GM18873 (cell line): ENCODE data around the gene DCUN1D2.
A peak's percentile ranks its signal among the peaks of the same experiment; 100 is the strongest.
"Not testable (repeated sequence)": the region's sequence is repeated elsewhere in the genome, so short reads cannot be mapped to it uniquely, and the experiment has no call there.

Source experiments
- ATAC-seq: cut with Tn5 transposase; IDR thresholded peaks from one replicate; pipeline ENCODE4 v1.9.1; 2021; ENCODE audit warnings: mild to moderate bottlenecking, moderate library complexity, moderate number of reproducible peaks; ENCODE audit not compliant: unreplicated experiment, low FRiP score

Gene DCUN1D2

DNA sequence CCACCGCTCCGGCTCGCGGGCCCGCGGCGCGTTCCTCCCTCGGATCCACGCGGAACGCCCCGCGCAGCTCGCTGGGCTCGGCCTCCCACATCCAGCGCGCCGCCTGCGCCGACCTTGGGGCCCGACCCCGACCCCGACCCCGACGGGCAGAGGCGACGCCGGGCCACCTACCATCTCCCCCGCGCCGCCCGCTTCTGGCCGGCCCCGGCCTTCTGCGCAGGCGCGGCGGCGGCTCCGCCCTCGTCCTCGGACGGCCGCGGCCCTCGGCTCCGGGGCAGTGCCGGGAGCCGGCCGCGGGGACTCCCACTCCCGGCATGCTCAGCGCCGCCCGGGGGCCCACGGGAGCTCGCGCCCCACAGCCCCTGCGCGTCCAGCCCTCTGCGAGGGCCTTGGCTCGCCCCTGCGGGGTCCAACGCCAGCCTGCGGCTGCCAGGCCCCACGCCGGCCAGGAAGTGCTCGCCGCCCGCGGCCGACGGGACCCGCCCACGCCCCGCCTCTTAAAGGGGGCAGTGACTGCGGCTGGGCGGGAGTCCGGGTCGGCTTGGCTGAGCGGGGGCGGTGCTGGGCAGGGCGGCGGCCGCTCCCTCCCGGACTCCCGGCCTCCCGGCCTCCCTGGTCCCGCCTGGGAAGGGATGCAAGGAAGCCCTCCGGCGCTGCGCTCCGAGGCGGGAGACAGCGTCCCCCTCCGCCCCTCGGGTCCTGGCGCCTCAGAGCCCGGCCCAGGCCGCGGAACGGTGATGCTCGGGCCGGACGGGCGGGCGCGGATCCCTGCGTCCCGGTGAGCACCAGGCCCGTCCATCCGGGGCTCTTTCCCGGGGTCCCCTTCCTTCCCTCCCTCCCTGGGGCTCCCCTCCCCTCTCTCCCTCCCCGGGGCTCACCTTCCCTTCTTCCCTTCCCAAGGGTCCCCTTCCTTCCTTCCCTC is at the start of gene DCUN1D2:
Gene DCUN1D2, minus strand, starts transcription at position 216 of the 922 bp plus-strand sequence. Its CDS starts 42 bp downstream, at position 174.
- ATAC-seq = peak; percentile 76

DNA sequence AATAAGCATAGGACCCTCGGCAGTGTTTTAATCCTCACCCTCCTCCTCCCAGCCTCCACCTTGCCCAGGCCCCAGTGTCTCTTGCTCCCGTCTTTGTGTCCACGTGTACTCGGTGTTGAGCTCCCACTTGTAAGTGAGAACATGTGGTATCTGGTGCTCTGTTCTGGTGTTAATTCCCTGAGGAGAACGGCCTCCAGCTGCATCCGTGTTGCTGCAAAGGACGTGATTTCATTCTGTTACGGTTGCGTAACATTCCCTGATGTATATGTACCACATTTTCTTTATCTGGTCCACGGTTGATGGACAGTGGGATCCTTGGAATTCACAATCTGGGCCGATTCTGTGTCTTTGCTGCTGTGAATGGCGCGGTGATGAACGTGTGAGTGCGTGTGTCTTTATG is 49.3 kb upstream of the DCUN1D2 start:
- no peak for ATAC-seq

DNA sequence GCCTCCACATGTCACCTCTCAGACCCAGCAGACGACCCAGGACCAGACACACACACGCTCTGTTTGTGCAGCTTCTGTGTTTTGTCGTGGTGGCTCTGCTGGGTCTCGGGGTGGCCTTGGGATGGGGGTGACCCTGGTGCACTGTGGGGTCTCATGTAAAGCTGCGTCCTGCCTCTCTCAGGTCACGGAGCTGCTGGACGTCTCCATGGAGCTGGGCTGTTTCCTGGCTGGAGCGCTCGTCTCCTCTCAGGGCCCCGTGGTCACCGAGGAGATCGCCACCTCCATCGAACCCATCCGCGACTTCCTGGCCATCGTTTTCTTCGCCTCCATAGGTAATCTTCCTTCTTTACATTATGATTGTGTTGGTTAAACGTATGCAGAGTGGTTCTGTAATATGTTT is 48.7 kb upstream of the DCUN1D2 start:
- no peak for ATAC-seq

DNA sequence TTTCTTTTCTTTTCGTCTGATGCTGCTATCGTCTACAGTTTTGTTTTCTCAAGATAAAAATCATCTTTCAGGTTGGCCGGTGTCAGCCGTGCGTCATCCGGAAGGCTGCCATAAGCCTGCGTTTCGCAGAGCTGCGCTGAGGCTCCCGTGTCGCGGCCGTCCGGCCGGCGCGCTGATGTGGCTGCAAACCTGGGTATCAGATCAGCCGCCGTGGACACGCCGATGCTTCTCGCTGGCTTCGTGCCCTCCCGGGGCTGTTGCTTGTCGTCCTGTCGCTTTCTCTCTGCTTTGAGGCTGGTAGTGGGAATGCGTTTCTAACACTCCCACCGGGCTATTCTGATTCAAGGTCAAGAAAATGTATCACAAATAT is 48.2 kb upstream of the DCUN1D2 start:
- ATAC-seq = no peak

DNA sequence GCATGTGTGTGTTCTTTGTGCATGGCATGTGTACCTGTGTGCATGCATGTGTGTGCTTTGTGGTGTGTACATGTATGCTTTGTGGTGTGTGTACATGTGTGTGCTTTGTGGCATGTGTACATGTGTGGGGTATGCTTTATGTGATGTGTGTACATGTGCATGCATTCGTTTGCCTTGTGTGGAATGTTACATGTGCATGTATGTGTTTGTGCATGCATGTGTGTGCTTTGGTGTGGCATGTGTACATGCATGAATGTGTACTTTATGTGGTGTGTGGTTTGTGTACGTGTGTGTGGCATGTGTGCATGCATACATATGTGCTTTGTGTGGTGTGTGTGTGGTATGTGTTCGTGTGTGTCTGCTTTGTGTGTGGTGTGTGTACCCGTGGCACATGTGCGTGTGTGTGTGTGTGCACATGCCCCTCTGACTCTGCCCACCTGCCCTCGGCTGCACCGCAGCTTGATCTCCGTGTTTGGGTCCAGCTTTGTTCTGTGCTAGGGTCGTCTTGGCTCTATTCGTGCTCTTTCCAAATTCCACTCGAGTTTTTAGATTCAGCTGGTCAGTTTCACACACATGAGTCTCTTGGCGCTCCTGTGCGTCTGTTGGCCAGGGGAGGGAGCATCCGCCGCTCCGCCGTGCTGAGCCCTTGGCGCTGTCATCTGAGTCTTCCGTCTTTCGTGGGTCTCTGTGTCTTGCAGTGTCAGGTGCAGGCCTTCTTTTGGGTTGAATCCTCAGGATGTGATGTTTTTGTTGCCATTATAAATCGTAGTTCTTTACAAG is 47.6 kb upstream of the DCUN1D2 start:
- ATAC-seq = no peak

DNA sequence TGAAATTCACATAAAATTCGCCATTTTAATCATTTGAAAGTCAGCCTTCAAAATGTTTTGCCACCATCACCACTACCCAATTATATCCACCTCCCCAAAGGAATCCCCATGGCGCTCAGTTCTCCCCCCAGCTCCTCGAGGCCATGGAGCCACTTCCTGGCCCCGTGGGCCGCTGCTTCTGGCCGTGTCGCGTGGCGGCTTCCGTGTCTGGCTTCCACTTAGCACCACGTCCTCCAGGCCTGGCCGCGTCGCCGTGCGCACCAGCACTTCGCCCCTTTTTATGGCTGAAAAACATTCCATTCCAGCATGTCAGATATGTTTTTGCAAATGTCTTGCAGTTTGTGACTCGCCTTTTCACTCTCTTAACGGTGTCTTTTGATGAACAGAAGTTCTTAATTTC is 46.7 kb upstream of the DCUN1D2 start:
- no peak for ATAC-seq

DNA sequence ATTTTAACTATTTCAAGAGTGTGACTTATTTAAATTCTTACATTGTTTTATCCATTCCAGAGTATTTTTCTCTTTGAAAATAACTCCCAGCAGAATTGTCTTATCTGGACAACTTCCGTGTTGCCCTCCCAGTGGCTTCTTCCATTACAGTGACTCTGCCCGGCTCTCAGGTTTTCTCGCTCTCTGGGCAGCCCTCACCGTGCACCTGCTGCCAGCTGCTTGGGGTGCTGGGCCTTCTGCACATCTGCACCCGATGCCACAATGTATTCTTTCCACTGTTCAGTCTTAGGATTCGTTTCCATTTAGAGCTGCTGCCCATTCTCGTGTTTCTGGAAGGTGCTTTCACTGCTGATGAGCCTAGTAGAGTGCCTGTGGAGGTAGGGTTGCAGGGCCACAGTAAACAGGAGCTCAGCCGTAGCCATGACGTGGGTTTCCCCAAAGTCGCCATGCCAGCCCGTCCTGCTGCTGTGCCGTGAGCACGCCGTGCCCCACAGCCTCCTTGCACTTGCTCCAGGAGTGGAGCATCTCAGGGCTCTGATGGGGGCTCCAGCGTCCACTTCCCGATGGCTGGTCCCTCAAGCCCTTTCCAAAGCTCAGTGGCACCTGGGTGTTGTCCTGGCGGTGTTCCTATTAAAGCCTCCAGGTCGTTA is 46.1 kb upstream of the DCUN1D2 start:
- no peak for ATAC-seq

DNA sequence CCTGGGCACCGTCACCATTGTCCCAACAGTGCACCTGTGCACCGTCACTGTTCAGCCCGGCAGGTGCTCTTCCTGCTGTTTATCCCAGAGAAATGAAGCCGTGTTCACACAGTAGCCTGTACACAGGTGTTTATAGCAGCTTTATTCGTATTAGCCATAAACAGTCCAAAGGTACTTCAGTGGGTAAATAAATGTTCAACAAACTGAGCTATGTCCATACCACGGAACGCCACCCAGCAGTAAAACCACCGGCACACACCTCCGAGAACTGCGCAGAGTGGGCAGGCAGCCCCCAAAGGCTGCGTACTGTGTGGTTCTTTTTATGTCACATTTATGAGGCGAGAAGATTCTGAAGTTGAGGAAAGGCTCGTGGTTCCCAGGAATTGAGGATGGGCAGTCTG is 44.9 kb upstream of the DCUN1D2 start:
- ATAC-seq = no peak

DNA sequence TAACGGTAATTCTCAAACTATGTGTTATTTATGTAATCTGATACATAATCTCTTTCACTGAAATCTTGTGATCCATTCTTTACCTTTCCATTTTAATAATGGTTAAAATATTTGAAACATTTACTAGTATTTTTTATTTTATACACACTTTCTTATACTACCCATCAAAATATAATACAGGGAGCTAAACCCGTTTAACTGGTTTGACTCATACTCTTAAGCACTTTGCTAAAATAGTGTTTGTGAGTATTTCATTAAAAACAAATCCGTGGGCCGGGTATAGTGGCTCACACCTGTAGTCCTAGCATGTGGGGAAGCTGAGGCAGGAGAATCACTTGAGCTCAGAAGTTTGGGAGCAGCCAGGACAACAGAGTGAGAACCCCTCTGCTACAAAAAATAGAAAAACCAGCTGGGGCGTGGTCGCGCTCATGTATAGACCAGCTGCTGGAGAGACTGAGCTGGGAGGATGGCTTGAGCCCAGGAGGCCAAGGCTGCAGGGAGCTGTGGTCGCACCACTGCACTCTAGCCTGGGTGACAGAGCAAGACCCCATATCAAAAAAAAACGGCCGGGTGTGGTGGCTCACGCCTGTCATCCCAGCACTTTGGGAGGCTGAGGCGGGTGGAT is 43.8 kb upstream of the DCUN1D2 start:
- no peak for ATAC-seq

DNA sequence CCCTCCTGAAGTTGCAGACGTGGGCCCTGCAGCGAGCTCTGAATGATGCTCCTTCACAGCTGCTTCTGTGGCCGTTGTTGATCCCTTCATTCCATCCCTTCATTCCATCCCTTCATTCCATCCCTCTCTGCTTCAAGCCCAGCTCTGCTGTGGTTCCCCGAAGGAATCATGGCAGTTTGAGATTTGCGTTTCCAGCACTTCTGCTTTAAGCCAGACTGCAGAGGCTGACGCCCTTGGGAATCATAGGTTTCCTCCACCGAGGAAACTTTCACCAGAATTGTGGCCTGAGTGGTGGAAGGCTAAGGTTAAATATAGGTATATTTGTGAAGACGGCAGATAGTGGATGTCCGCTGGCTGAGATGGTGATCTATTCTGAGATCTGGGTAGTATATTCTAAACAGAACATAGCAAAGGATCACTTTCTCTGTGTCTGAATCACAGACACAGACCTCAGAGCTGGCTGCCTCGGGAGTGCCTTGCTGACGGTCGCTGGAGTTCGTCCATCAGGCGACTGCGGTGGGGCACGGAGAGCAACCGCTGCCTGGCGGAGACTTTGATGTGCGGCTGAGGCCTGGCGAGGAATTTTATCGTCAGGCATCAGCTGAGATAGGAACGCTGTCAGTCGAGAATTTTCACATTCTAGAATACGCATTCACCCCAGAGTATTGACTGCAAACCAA is 42.8 kb upstream of the DCUN1D2 start:
- no peak for ATAC-seq

DNA sequence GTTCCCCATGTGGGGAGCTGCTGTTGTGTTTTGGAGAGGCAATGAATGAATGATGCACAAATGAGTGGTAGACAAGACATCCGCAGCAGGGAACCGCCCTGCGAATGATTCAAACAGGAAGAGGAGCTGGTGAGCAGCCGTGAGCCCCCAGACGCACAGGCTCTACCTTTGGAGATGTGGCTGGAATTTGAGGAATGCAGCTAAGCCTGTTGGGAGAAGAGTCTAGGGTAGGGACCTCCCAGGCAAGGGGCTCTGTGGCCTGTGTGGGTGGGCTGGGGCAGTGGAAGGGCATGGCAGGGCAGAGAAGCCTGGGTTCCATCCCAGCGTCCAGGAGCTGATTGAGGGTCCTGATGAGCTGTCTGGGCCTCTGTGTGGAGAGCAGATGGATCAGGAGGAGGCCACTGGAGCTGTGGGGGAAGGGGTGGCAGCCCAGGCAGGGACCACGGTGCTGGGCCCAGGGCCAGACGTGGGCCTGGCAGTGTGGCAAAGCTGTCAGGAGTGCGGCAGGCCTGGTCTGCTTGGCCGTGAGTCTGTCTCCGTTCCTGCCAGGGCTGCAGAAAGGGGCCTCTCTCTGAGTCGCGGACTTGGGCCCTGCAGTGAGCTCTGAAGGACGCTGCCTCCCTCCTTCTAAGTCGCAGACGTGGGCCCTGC is 41.8 kb upstream of the DCUN1D2 start:
- no peak for ATAC-seq

DNA sequence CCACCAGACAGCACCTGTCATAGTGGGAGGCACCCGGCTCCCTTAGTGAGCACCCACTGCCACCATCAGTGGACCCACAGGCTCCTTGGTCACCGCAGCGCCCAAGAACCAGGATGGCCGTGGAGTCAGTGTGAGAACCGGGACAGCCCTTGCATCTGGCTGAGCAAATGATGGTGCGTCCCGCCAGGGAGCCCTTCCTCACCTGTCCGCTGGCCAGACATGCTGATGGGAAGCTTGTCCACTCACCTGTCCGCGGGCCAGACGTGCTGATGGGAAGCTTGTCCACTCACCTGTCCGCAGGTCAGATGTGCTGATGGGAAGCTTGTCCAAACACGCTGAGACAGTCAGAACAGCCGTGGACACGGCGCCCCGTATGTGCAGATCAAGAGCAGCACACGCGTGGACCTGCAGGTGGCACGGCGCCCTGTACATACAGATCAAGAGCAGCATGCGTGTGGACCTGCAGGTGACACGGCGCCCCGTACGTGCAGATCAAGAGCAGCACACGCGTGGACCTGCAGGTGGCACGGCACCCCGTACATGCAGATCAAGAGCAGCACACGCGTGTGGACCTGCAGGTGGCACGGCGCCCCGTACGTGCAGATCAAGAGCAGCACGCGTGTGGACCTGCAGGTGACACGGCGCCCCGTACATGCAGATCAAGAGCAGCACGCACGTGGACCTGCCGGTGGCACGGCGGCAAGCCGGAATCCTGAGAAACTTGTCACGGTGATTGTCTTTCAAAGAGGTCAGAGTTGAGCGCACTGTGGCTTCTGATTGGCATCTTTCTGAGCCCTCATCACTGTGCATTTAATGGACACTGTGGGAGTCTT is 40.7 kb upstream of the DCUN1D2 start:
- no peak for ATAC-seq

DNA sequence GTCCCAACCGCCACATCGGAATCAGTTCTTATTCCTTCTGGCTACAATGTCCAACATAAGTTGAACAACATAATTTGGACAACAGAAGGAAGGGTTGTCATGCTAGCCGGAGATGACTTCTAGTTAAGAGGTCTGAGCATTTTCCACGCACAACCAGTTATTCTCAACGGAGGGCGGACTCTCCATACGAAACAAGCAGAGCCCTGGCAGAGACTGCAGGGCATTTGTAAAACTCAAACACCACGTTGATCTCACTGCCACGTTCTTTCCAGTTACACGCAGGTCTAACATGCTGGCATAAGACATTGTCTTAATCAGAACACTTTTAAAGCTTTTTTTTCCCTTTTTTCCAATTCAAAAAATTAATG is 38.3 kb upstream of the DCUN1D2 start:
- ATAC-seq = no peak

DNA sequence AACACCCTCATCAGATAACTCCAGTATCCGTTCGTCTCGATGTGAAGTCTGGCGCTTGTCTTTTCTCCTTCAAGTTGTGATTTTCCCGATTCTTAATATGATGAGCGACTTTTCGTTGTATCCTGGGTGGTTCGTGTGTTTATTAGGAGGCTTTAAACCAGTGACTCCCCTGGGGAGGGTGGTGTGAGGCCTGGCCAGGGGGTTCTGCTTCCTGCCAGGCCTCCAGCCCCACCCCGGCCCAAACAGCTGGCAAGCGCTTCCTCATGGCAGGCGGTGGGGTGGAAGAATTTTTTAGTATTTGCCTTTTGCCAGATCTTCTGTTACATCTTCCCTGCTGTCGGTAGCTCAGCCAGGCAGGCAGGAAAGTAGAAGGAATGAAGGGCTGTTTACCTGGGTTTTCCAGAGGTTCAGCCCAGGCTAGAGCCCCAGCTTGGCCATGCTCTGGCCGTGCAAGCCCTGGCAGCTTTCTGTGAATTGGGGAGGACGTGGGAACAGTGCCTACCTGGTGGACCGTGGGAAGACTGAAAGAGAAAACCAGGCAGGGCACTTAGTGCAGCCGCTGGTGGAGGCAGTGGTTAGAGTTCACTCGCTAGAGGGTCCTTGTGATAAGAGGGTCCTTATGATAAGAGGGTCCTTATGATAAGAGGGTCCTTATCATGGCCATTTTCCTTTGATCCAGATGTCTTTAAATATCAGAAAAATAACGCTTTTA is 37.7 kb upstream of the DCUN1D2 start:
- no peak for ATAC-seq

DNA sequence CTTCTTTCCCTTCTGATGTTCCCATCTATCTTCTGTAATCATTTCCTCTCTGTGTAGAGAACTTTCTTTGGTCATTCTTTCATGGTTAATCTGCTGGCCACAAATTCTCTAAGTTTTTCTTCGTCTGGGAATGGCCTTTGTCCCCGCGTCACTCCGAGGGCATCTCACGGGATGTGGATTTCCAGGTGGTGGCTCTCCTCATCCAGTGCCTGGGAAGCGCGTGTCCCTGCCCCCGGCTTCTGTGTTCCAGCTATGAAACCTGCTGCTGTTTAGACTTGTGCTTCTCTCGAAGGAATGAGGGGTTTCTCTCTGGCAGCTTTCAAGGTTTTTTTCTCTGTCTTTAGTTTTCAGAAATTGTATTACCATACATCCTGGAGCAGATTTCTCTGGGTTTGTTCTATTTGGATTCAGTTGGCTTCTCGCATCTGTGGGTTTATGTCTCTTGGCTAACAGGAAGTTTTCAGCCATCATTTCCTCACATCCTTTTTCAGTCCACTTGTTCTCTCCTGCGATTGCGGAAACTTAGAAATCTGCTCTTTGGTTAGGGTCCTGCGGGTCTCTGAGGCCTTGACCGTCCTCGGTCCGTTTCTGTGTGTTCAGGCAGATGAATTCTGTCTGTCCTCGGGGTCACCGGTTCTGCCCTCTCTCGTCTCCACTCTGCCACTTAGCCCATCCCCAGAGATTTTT is 36.9 kb upstream of the DCUN1D2 start:
- no peak for ATAC-seq

DNA sequence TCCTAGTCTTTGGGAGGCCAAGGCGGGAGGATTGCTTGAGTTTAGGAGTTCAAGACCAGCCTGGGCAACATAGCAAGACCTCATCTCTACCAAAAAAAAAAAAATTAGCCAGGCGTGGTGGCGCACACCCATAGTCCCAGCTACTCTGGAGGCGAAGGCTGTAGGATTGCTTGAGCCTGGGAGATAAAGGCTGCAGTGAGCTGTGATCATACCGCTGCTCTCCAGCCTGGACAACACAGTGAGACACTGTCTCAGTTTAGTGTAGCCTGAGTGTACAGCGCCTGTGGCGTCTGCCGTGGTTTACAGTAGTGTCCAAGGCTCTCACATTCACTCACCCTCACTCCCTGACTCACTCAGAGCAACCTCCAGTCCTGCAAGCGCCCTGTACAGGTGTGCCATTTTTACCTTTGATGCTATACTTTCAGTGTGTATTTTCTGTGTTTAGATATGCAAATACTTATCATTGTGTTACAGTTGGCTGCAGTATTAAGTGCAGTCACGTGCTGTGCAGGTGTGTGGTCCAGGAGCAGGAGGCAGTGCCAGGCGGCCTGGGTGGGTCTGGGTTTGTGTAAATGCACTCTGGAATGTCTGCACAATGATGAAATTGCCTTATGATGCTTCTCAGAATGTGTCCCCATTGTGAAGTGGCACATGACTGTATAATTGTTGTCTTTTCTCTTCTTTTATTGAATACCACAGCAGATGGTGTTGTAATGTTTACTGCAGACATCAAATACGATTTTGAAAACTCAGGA is 36.1 kb upstream of the DCUN1D2 start:
- ATAC-seq = no peak

DNA sequence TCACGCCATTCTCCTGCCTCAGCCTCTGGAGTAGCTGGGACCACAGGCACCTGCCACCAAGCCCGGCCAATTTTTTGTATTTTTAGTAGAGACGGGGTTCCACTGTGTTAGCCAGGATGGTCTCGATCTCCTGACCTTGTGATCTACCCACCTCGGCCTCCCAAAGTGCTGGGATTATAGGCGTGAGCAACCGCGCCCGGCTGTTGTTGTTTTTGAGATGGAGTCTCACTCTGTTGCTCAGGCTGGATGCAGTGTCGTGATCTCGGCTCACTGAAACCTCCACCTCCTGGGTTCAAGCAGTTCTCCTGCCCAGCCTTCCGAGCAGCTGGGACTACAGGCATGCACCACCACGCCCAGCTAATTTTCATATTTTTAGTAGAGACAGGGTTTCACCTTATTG is 31.9 kb upstream of the DCUN1D2 start:
- ATAC-seq = not testable (repeated sequence)
